Caco-2 (cell line): Measurements from ENCODE around the gene RBM4. TPM values are rescaled to one million over a fixed set of nuclear protein-coding genes. Genes with fewer than 3 reads are reported as not detected.
A peak's percentile ranks its signal among the peaks of the same experiment; 100 is the strongest.

ENCODE experiments used
- BruUV-seq: library from RNA; stranded (reverse); fragments of 400-500 nt; replicated peaks from 2 replicates; lab custom pipeline; 2021; lab: Mats Ljungman, UMichigan
- CTCF ChIA-PET: fragments of 300-600 bp; sonication (Branson Sonifier 250); formaldehyde crosslinking; loops from one replicate; lab custom pipeline; 2022; ENCODE audit warnings: antibody characterized with exemption; lab: Charles Lee
- POLR2A ChIA-PET: fragments of 300-600 bp; sonication (Branson Sonifier 250); formaldehyde crosslinking; loops from one replicate; lab custom pipeline; 2022; ENCODE audit warnings: antibody characterized with exemption; lab: Charles Lee
- DNase-seq, 2 experiments: peaks; one replicate each; pipeline versions ENCODE4 v3.0.0 to v3.0.0-alpha.2; 2020 to 2022
- H3K27me3 ChIP-seq: replicated peaks from 2 replicates; pipeline ENCODE4 v1.6.0; 2011; ENCODE audit warnings: low read length; ENCODE audit not compliant: control insufficient read depth, insufficient read depth
- H3K36me3 ChIP-seq: 2 replicates; pipeline ENCODE4 v1.5.1; 2011; ENCODE audit warnings: low read length; ENCODE audit not compliant: control insufficient read depth, insufficient read depth
- H3K4me1 ChIP-seq: fragments of 250-450 bp; sonication (Bioruptor Pico); 2 replicates; pipeline ENCODE4 v1.5.1; 2020; ENCODE audit warnings: mild to moderate bottlenecking
- H3K4me3 ChIP-seq: 2 replicates; pipeline ENCODE4 v1.5.1; 2011; ENCODE audit warnings: low read depth, mild to moderate bottlenecking, control low read depth, low read length
- H3K9me3 ChIP-seq: fragments of 250-450 bp; sonication (Bioruptor Pico); 2 replicates; pipeline ENCODE4 v1.5.1; 2020; ENCODE audit warnings: mild to moderate bottlenecking, moderate library complexity
- H3K27ac Mint-ChIP-seq: one replicate; pipeline ENCODE4 v1.8.0; 2022; ENCODE audit warnings: mixed read lengths; ENCODE audit not compliant: unreplicated experiment
- H3K27me3 Mint-ChIP-seq: one replicate; pipeline ENCODE4 v1.8.0; 2022; ENCODE audit warnings: mixed read lengths; ENCODE audit not compliant: insufficient read depth, unreplicated experiment
- H3K36me3 Mint-ChIP-seq: one replicate; pipeline ENCODE4 v1.8.0; 2022; ENCODE audit warnings: mild to moderate bottlenecking, mixed read lengths; ENCODE audit not compliant: insufficient read depth, unreplicated experiment
- H3K4me1 Mint-ChIP-seq: one replicate; pipeline ENCODE4 v1.8.0; 2022; ENCODE audit warnings: low read depth, mixed read lengths; ENCODE audit not compliant: unreplicated experiment
- H3K4me3 Mint-ChIP-seq: one replicate; pipeline ENCODE4 v1.8.0; 2022; ENCODE audit warnings: mild to moderate bottlenecking, moderate library complexity, mixed read lengths; ENCODE audit not compliant: unreplicated experiment
- H3K9me3 Mint-ChIP-seq: one replicate; pipeline ENCODE4 v1.8.0; 2022; ENCODE audit warnings: mixed read lengths; ENCODE audit not compliant: unreplicated experiment
- CTCF ChIP-seq, 2 experiments: fragments of 200-600 bp in 1 of 2; IDR thresholded peaks; 1 replicate in 1 of 2; 2 replicates in 1 of 2; pipeline versions ENCODE4 v1.5.1 to v1.8.0; 2011 to 2022; ENCODE audit warnings: antibody characterized with exemption in 1 of 2, control low read depth in 1 of 2, inconsistent platforms in 1 of 2, low read depth in 1 of 2, low read length in 1 of 2, mild to moderate bottlenecking in 1 of 2, moderate library complexity in 1 of 2; ENCODE audit not compliant: insufficient read depth in 1 of 2, severe bottlenecking in 1 of 2, unreplicated experiment in 1 of 2
- intact Hi-C: fragments of 100-400 bp; cut with micrococcal nuclease; formaldehyde crosslinking; loops from one replicate; pipeline ENCODE4 v1.10.0; 2022; ENCODE audit not compliant: unreplicated experiment
- total RNA-seq: library from RNA; stranded (reverse); gene quantifications from 2 replicates; pipeline ENCODE4 v1.2.3, GENCODE V29; 2022

The RBM4 gene
- total RNA-seq, 1 experiment from 2014 or later: 257 TPM

DNA sequence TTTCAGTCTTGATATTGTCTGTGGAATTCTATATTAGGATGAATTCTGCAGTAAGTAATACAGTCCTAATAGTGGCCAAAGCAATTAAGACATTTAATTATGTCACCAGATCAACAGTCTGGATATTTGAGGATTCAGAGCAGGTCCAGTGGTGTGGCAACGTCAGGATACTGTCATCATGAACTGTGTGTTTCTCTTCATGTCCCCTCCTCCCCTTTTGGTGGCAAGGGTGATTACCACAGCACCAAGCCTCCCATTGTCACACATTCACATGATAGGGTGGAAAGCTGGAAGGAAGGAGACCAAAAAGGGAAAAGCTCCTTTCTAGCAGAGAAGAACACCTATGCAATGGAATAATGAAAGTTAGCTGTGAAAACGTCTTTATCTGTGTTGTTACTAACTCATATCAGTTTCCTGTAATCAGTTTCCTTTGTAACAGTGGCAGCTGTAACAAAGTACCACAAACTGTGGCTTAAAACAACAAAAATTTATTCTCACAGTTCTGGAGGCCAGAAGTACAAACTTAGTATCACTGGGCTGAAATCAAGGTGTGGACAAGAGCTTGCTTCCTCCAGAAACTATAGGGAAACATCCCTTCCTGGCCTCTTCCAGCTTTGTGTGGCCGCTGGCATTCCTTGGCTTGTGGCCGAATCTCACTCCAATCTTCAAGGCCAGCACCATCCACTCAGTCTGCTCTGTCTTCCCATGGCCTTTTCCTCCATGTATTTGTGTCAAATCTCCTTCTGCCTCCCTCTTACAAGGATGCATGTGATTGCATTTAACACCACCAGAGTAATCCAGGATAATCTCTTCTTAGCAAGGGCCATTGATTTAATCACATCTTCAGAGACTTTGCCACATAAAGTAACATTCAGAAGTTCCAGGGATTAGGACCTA lies 28.5 kb upstream of the RBM4 start:
- no peaks in the 10 kb centered on the region for H3K27me3 ChIP-seq
- no peak overlapping the region for H3K4me3 ChIP-seq
- Mint-ChIP-seq H3K4me3 (no peak overlapping the region), H3K36me3 (peaks cover 11% of the 10 kb centered on the region), H3K27ac (no peak overlapping the region), H3K4me1 (no peaks in the 10 kb centered on the region), H3K27me3 (no peaks in the 10 kb centered on the region), H3K9me3 (no peaks in the 10 kb centered on the region)
- no peak for DNase-seq
- no peaks in the 10 kb centered on the region for H3K4me1 ChIP-seq
- ChIA-PET POLR2A (interaction anchor here (0.6 kb wide), 1 partner anchor 61 kb away, joined by 14 read pairs; no protein-coding TSS in a partner anchor), CTCF (no interaction called here)
- TF ChIP-seq CTCF (IDR thresholded peaks at IDR 0.05; ENCODE audit: insufficient read depth in 1 of 2, low read depth in 1 of 2, low read length in 1 of 2, severe bottlenecking in 1 of 2, unreplicated experiment in 1 of 2): no peak
- TSS peak; percentile 11 for BruUV-seq
- intact Hi-C loops: no loop called here
- no peaks in the 10 kb centered on the region for H3K36me3 ChIP-seq
- H3K9me3 ChIP-seq: no peaks in the 10 kb centered on the region

DNA sequence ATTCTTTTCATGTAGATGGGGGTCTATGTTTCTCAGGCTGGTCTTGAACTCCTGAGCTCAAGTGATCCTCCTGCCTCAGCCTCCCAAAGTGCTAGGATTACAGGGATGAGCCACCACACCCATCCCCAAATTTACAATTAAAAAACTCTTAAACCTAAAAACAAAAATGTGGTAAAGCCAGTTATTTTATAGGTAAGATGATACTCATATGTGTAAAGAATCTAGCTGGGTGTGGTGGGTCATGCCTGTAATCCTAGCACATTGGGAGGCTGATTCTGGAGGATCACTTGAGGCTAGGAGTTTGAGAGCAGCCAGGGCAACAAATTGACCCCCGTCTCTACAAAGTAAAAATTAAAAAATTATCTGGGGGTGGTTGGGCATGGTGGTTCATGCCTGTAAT lies 26.0 kb upstream of the RBM4 start:
- intact Hi-C loops: no loop called here
- CTCF ChIA-PET: no interaction called here
- Mint-ChIP-seq H3K27ac (no peak overlapping the region), H3K4me3 (no peak overlapping the region), H3K4me1 (no peaks in the 10 kb centered on the region), H3K9me3 (no peaks in the 10 kb centered on the region), H3K27me3 (no peaks in the 10 kb centered on the region), H3K36me3 (peaks cover 17% of the 10 kb centered on the region)
- no peak for TF ChIP-seq CTCF (IDR thresholded peaks at IDR 0.05; ENCODE audit: insufficient read depth in 1 of 2, low read depth in 1 of 2, low read length in 1 of 2, severe bottlenecking in 1 of 2, unreplicated experiment in 1 of 2)
- Histone ChIP-seq H3K4me3 (no peak overlapping the region), H3K27me3 (no peaks in the 10 kb centered on the region), H3K4me1 (peaks cover 6% of the 10 kb centered on the region; the same call in 1 of the 2 replicates), H3K9me3 (no peaks in the 10 kb centered on the region), H3K36me3 (no peaks in the 10 kb centered on the region)
- POLR2A ChIA-PET: interaction anchor here (0.9 kb wide), 1 partner anchor 26 kb away, joined by 3 read pairs; no protein-coding TSS in a partner anchor
- no peak for DNase-seq
- BruUV-seq: no TSS peak

DNA sequence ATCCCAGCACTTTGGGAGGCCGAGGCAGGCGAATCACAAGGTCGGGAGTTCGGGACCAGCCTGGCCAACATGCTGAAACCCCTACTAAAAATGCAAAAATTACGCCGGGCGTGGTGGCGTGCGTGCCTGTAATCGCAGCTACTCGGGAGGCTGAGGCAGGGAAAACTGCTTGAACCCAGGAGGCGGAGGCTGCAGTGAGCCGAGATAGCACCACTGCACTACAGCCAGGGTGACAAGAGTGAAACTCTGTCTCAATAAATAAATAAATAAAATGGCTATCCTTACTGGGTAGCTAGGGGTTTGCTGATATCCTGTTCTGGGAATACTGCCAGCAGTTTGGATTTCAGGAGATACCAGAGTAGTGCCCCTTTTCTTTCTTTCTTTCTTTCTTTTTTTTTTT lies 24.4 kb upstream of the RBM4 start:
- Mint-ChIP-seq H3K4me1 (peaks cover 15% of the 10 kb centered on the region), H3K4me3 (no peak overlapping the region), H3K27me3 (no peaks in the 10 kb centered on the region), H3K36me3 (peaks cover 34% of the 10 kb centered on the region), H3K27ac (no peak overlapping the region), H3K9me3 (no peaks in the 10 kb centered on the region)
- DNase-seq: no peak
- no peaks in the 10 kb centered on the region for H3K27me3 ChIP-seq
- CTCF ChIA-PET: interaction anchor here (0.7 to 1.5 kb wide), 2 partner anchors 24 to 65 kb away, joined by 3 to 5 read pairs; partner anchors contain the start of gene RBM4
- no peak for TF ChIP-seq CTCF (IDR thresholded peaks at IDR 0.05; ENCODE audit: insufficient read depth in 1 of 2, low read depth in 1 of 2, low read length in 1 of 2, severe bottlenecking in 1 of 2, unreplicated experiment in 1 of 2)
- H3K4me3 ChIP-seq: no peak overlapping the region
- H3K4me1 ChIP-seq: peaks cover 17% of the 10 kb centered on the region
- intact Hi-C loops: no loop called here
- H3K9me3 ChIP-seq: no peaks in the 10 kb centered on the region
- 0 out of 2 replicates have a peak, but pooled peaks cover 2% of the 10 kb centered on the region for H3K36me3 ChIP-seq
- POLR2A ChIA-PET: interaction anchor here (0.7 kb wide), 1 partner anchor 24 kb away, joined by 7 read pairs; no protein-coding TSS in a partner anchor
- BruUV-seq: no TSS peak
